C4-2B (cell line): Measurements from ENCODE around the gene INPP5E.

Experiments
- ZFX ChIP-seq: fragments of 450-650 bp; IDR thresholded peaks from 2 replicates; pipeline ENCODE4 v1.6.1; 2017
- TF ChIP-seq, protein P1 (sequence below): fragments of 450-650 bp; conservative IDR thresholded peaks from 2 replicates; pipeline ENCODE4 v1.5.1; 2017; ENCODE audit warnings: mild to moderate bottlenecking

GRCh38 chr9:136466155-136466541, 26.5 kb upstream of the INPP5E start:
- TF ChIP-seq, protein P1, sequence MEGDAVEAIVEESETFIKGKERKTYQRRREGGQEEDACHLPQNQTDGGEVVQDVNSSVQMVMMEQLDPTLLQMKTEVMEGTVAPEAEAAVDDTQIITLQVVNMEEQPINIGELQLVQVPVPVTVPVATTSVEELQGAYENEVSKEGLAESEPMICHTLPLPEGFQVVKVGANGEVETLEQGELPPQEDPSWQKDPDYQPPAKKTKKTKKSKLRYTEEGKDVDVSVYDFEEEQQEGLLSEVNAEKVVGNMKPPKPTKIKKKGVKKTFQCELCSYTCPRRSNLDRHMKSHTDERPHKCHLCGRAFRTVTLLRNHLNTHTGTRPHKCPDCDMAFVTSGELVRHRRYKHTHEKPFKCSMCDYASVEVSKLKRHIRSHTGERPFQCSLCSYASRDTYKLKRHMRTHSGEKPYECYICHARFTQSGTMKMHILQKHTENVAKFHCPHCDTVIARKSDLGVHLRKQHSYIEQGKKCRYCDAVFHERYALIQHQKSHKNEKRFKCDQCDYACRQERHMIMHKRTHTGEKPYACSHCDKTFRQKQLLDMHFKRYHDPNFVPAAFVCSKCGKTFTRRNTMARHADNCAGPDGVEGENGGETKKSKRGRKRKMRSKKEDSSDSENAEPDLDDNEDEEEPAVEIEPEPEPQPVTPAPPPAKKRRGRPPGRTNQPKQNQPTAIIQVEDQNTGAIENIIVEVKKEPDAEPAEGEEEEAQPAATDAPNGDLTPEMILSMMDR = no peak
- no peak for TF ChIP-seq ZFX
